A673 (cell line): ENCODE results near the gene EML6.

ENCODE experiments used
- CTCF ChIP-seq: fragments of 300-800, 200-600 bp; sonication (generic); conservative IDR thresholded peaks from 2 replicates; pipeline ENCODE4 v1.5.1; 2017; ENCODE audit warnings: low read depth, mild to moderate bottlenecking, antibody characterized with exemption, low read length, moderate library complexity, mixed read lengths
- EZH2 ChIP-seq: fragments of 200-600 bp; sonication (generic); IDR thresholded peaks from 2 replicates; pipeline ENCODE4 v1.6.1; 2017; ENCODE audit warnings: borderline replicate concordance, low read depth, mild to moderate bottlenecking, mixed read lengths, antibody characterized with exemption, low read length; ENCODE audit not compliant: poor library complexity, severe bottlenecking

GRCh38 chr2:54918647-54919280 is 195.3 kb downstream of the EML6 start:
- TF ChIP-seq CTCF (no peak), EZH2 (no peak)
